ENCODE results near the gene ANKRD10. TPM values are rescaled to one million over a fixed set of nuclear protein-coding genes. Genes with fewer than 3 reads are reported as not detected.

Gene ANKRD10
- total and polyA plus RNA-seq, 2 of the 8 experiments (the other 6 are each of a cell fraction or from before 2014, with no cell fraction given) = 146 to 218 TPM

DNA sequence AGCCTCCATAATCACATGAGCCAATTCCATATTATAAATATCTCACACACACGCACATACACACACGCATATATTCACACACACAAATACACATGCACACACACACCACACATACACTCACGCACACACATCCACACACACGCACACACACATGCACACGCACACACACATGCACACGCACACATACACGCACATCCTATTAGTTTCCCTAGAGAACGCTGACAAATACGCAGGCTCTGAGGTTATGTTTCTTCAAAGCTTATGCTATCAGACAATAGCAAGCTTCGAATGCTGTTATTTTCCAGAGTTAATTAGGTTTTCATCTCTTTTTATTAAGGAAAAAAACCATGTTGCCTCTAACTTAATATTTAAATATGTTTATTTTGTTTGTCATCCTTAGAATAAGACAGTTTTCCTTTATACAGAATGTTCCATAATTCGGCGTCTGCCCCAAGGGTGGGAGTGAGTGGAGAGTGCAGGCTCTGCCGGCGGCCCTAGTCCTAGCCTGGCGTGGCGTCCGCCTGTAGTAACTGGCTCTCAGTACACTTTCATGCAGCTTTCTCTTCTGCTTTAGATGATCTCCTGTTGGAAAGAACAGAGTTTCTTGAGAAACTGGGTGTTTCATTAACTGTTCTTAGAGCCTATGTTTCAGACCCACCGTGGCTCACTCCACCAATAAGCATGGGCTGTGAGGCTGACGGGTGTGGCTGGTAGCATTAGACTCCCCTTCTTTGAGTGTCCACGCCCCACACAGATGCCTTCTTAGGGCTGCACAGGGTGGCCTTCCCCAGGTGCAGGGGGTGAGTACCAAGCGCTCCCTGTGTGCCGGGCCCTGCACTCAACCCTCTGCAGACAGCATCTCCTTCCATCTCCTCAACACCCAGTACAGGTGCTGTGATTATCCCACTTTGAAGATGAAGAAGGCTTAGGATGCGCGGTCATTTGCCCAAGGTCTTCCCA lies 30.4 kb upstream of the ANKRD10 start:
- no peak overlapping the region for H3K9ac ChIP-seq (replicated peaks in 1 of 4; ENCODE audit: extremely low read depth in 1 of 4, low read depth in 3 of 4, low read length in 3 of 4)
- no peak overlapping the region for H4K91ac ChIP-seq (replicated peaks; ENCODE audit: insufficient read length, low read length)
- no peak overlapping the region for H3K4me2 ChIP-seq (ENCODE audit: insufficient read depth in 1 of 2, low read depth in 2 of 2, low read length in 2 of 2)
- no peaks in the 10 kb centered on the region for H3K79me1 ChIP-seq (ENCODE audit: low read depth, low read length)
- no peak overlapping the region for H3K4ac ChIP-seq (replicated peaks; ENCODE audit: insufficient read length, low read depth, low read length)
- H2BK20ac ChIP-seq (ENCODE audit: low read length) = no peak overlapping the region
- H3K36me3 ChIP-seq (ENCODE audit: control insufficient read depth in 2 of 4, insufficient read depth in 4 of 4, low read length in 3 of 4) = no peaks in the 10 kb centered on the region
- H3K4me3 ChIP-seq (ENCODE audit: extremely low read depth in 1 of 4, insufficient read depth in 2 of 4, low read depth in 3 of 4, low read length in 4 of 4) = no peak overlapping the region
- 92 to 100% methylated on average over 2 to 24 of the region's 24 CpGs for WGBS, 2 experiments (ENCODE audit: extremely low coverage in 1 of 2, insufficient coverage in 1 of 2, insufficient read length in 1 of 2, insufficient replicate concordance in 2 of 2, low coverage in 1 of 2, low lambda C conversion rate in 2 of 2, missing lambda C conversion rate in 1 of 2)
- no peak overlapping the region for H3K14ac ChIP-seq (ENCODE audit: insufficient read length)
- H2AK5ac ChIP-seq (ENCODE audit: low read depth, low read length) = no peak overlapping the region
- no peak overlapping the region for H3K23ac ChIP-seq (ENCODE audit: insufficient read length)
- peaks cover 2% of the 10 kb centered on the region; the same call in 1 of the 2 replicates for H3K23me2 ChIP-seq (ENCODE audit: low read depth, low read length)
- H3K79me2 ChIP-seq (ENCODE audit: control insufficient read depth in 1 of 2, insufficient read depth in 2 of 2, low read length in 2 of 2) = no peaks in the 10 kb centered on the region
- no peak overlapping the region; the same call in 1 of the 2 replicates for H2BK15ac ChIP-seq (ENCODE audit: low read length)
- H3K9me3 ChIP-seq (ENCODE audit: insufficient read depth in 2 of 2, low read depth in 1 of 2, low read length in 1 of 2) = no peaks in the 10 kb centered on the region
- H3K18ac ChIP-seq (ENCODE audit: extremely low read depth, low read length) = no peak overlapping the region
- H4K20me1 ChIP-seq (replicated peaks in 1 of 2; ENCODE audit: control insufficient read depth in 1 of 2, insufficient read depth in 2 of 2, low read length in 2 of 2) = peaks cover 0 to 1% of the 10 kb centered on the region in 2 experiments
- H3K27me3 ChIP-seq (replicated peaks in 1 of 4; ENCODE audit: control insufficient read depth in 3 of 4, extremely low read depth in 1 of 4, insufficient read depth in 3 of 4, low read length in 3 of 4) = no peaks in the 10 kb centered on the region
- ChIA-PET POLR2A (ENCODE audit: partially characterized antibody) (interaction anchor here (0.7 kb wide), 1 partner anchor 31 kb away, joined by 3 read pairs; the partner anchor contains the start of gene ANKRD10), CTCF (ENCODE audit: partially characterized antibody) (interaction anchor here (0.7 to 3.0 kb wide), 18 partner anchors 8 to 539 kb away, joined by 3 to 33 read pairs (median 4); no protein-coding TSS in a partner anchor)
- H2AFZ ChIP-seq (ENCODE audit: low read length) = no peak overlapping the region
- no peak for DNase-seq (ENCODE audit: low read depth in 1 of 2, low spot score in 2 of 2)
- no peak overlapping the region for H2BK120ac ChIP-seq (replicated peaks; ENCODE audit: low read depth, low read length)
- H3K4me1 ChIP-seq (replicated peaks in 1 of 4; ENCODE audit: control insufficient read depth in 3 of 4, insufficient read depth in 4 of 4, low read length in 3 of 4) = peaks cover 0 to 2% (median 0%) of the 10 kb centered on the region in 4 experiments; a peak in 1 of 7 replicates
- FAIRE-seq = no peak
- no peak overlapping the region for H3K27ac ChIP-seq (ENCODE audit: low read depth, low read length)
- no peak overlapping the region for H2BK5ac ChIP-seq (ENCODE audit: low read depth, low read length)
- peak overlapping the region; percentile 74 for H3K56ac ChIP-seq (replicated peaks; ENCODE audit: insufficient read length, low read depth, low read length)
- no peak overlapping the region; the same call in 1 of the 2 replicates for H4K8ac ChIP-seq (ENCODE audit: extremely low read depth, insufficient read depth, low read length)
- H4K5ac ChIP-seq (ENCODE audit: insufficient read length, low read depth, low read length) = no peak overlapping the region
- no peak overlapping the region for H2BK12ac ChIP-seq (ENCODE audit: low read depth, low read length)
- TF ChIP-seq SAP30 (IDR thresholded peaks at IDR 0.05; ENCODE audit: insufficient read depth, insufficient replicate concordance, low read length) (no peak), EZH2 (IDR thresholded peaks at IDR 0.05; ENCODE audit: low read depth, low read length, severe bottlenecking) (no peak), PHF8 (conservative IDR thresholded peaks at IDR 0.05; ENCODE audit: low read depth, low read length) (no peak), ASH2L (IDR thresholded peaks at IDR 0.05; ENCODE audit: low read length) (no peak), BRCA1 (IDR thresholded peaks at IDR 0.05; ENCODE audit: low read depth, low read length) (no peak), TAF1 (IDR thresholded peaks at IDR 0.05; ENCODE audit: low read depth, low read length) (no peak), POLR2AphosphoS5 (IDR thresholded peaks at IDR 0.05; ENCODE audit: low read depth, low read length) (no peak), KDM1A (IDR thresholded peaks at IDR 0.05; ENCODE audit: borderline replicate concordance, low read length) (no peak), SIRT6 (IDR thresholded peaks at IDR 0.05; ENCODE audit: low read length) (no peak), SP1 (IDR thresholded peaks at IDR 0.05; ENCODE audit: low read depth, low read length) (no peak)
- TF ChIP-seq, protein P1, sequence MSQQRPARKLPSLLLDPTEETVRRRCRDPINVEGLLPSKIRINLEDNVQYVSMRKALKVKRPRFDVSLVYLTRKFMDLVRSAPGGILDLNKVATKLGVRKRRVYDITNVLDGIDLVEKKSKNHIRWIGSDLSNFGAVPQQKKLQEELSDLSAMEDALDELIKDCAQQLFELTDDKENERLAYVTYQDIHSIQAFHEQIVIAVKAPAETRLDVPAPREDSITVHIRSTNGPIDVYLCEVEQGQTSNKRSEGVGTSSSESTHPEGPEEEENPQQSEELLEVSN (IDR thresholded peaks at IDR 0.05) = no peak

All from H1 (cell line).